ENCODE data around the gene SLC36A3. TPM values are rescaled to one million over a fixed set of nuclear protein-coding genes. Genes with fewer than 3 reads are reported as not detected.

The SLC36A3 gene
- total RNA-seq, 2 experiments from 2014 or later = not detected

- Histone ChIP-seq H3K4me1 (ENCODE audit: insufficient read depth, low read length, poor library complexity, severe bottlenecking) (no peaks in the 10 kb centered on the region), H3K36me3 (ENCODE audit: insufficient read depth, low read length) (no peaks in the 10 kb centered on the region), H4K20me1 (ENCODE audit: insufficient read depth, low read length) (no peaks in the 10 kb centered on the region), H3K9me3 (ENCODE audit: low read length) (no peaks in the 10 kb centered on the region), H3K4me3 (ENCODE audit: low read depth, low read length, poor library complexity, severe bottlenecking) (no peak within 1 kb of the TSS), H2AFZ (ENCODE audit: low read length) (no peak within 1 kb of the TSS), H3K9me2 (ENCODE audit: insufficient read depth, low read length) (no peaks in the 10 kb centered on the region), H3K4me2 (ENCODE audit: low read length) (no peak within 1 kb of the TSS), H3K79me2 (ENCODE audit: insufficient read depth, low read depth, low read length) (no peaks in the 10 kb centered on the region), H3K27ac (ENCODE audit: low read depth, low read length, poor library complexity, severe bottlenecking) (no peak within 1 kb of the TSS)
- no peak for DNase-seq (ENCODE audit: low spot score)
- TF ChIP-seq EZH2phosphoT487 (IDR thresholded peaks at IDR 0.05; ENCODE audit: borderline replicate concordance, low read depth, low read length) = no peak
- TF ChIP-seq CTCF (conservative IDR thresholded peaks at IDR 0.05; ENCODE audit: low read length) = no peak
- no TSS peak for BruUV-seq (replicated peaks)
- ChIA-PET CTCF (ENCODE audit: unreplicated experiment) (interaction anchor here (0.6 kb wide), 1 partner anchor 773 kb away, joined by 3 read pairs; no protein-coding TSS in a partner anchor), POLR2A (no interaction called here)
- intact Hi-C loops (cut with micrococcal nuclease; ENCODE audit: unreplicated experiment) = no loop called here
Measured at GRCh38 chr5:151347369-151347768, 43.8 kb upstream of the SLC36A3 start, which contains the start of gene SLC36A2. Gene SLC36A2 (minus strand): TSS chr5:151347559. CDS start chr5:151347460, 99 bp downstream.

GRCh38 chr5:151345808-151346478, 42.4 kb upstream of the SLC36A3 start:
- no TSS peak for BruUV-seq (replicated peaks)
- POLR2A ChIA-PET = interaction anchor here (0.6 kb wide), 1 partner anchor 189 kb away, joined by 3 read pairs; no protein-coding TSS in a partner anchor

More at GRCh38 chr5:151345808-151346478, 42.4 kb upstream of the SLC36A3 start:
- TF ChIP-seq EZH2phosphoT487 (IDR thresholded peaks at IDR 0.05; ENCODE audit: borderline replicate concordance, low read depth, low read length) = no peak
- TF ChIP-seq CTCF (conservative IDR thresholded peaks at IDR 0.05; ENCODE audit: low read length) = no peak
- Histone ChIP-seq H3K4me3 (ENCODE audit: low read depth, low read length, poor library complexity, severe bottlenecking) (no peak overlapping the region), H3K4me2 (ENCODE audit: low read length) (no peak overlapping the region), H3K4me1 (ENCODE audit: insufficient read depth, low read length, poor library complexity, severe bottlenecking) (no peaks in the 10 kb centered on the region), H3K9me2 (ENCODE audit: insufficient read depth, low read length) (no peaks in the 10 kb centered on the region), H3K36me3 (ENCODE audit: insufficient read depth, low read length) (no peaks in the 10 kb centered on the region), H3K9me3 (ENCODE audit: low read length) (no peaks in the 10 kb centered on the region), H4K20me1 (ENCODE audit: insufficient read depth, low read length) (no peaks in the 10 kb centered on the region), H3K27ac (ENCODE audit: low read depth, low read length, poor library complexity, severe bottlenecking) (no peak overlapping the region), H2AFZ (ENCODE audit: low read length) (no peak overlapping the region), H3K79me2 (ENCODE audit: insufficient read depth, low read depth, low read length) (no peaks in the 10 kb centered on the region)
- intact Hi-C loops (cut with micrococcal nuclease; ENCODE audit: unreplicated experiment) = no loop called here
- DNase-seq (ENCODE audit: low spot score) = no peak
- CTCF ChIA-PET (ENCODE audit: unreplicated experiment) = no interaction called here

Data from OCI-LY7 (cell line).